HepG2 (cell line): Measurements from ENCODE around the gene FBLIM1. TPM values are rescaled to one million over a fixed set of nuclear protein-coding genes. Genes with fewer than 3 reads are reported as not detected.

Experiments used
- ATAC-seq: fragments of 200-7000 bp; cut with Tn5 transposase; 3 replicates; pipeline ENCODE4 v1.9.1; 2020; ENCODE audit warnings: mild to moderate bottlenecking, moderate library complexity
- BruUV-seq: library from RNA; stranded (reverse); fragments of 400-500 nt; replicated peaks from 2 replicates; lab custom pipeline; 2021; lab: Mats Ljungman, UMichigan
- CTCF ChIA-PET: fragments of 300-600 bp; formaldehyde crosslinking; extraction: SDS; loops from one replicate; lab custom pipeline; 2021; ENCODE audit warnings: low total read pairs, inconsistent platforms, low intra/inter-chr PET ratio; lab: Yijun Ruan, JAX
- POLR2A ChIA-PET: fragments of 350-600 bp; sonication (Branson Sonifier 250); formaldehyde crosslinking; loops from one replicate; lab custom pipeline; 2020; ENCODE audit warnings: antibody characterized with exemption, inconsistent platforms; lab: Yijun Ruan, JAX
- DNase-seq: peaks from one replicate; pipeline ENCODE4 v3.0.0-alpha.2; 2015; ENCODE audit warnings: low spot score
- FAIRE-seq: peaks from 3 replicates; lab custom pipeline; 2011; peaks lifted over from hg19 to GRCh38; lab: Jason Lieb, UNC
- H2AFZ ChIP-seq: one replicate; pipeline ENCODE4 v1.6.1; 2011; ENCODE audit warnings: low read length, inconsistent platforms
- H3K27ac ChIP-seq: fragments of 300-600 bp; 3 replicates; pipeline ENCODE4 v1.8.0; 2011; ENCODE audit warnings: mixed run types, mild to moderate bottlenecking, mixed read lengths, low read length, inconsistent platforms; ENCODE audit not compliant: insufficient read depth; ENCODE audit errors: extremely low read length
- H3K27me3 ChIP-seq, 2 experiments: fragments of 200-600 bp in 1 of 2; 2 replicates in 1 of 2; 3 replicates in 1 of 2; pipeline versions ENCODE4 v1.6.0 to v1.8.0; 2011; ENCODE audit warnings: low read length in 2 of 2, mild to moderate bottlenecking in 2 of 2, moderate library complexity in 2 of 2, inconsistent platforms in 1 of 2; ENCODE audit not compliant: insufficient read depth in 2 of 2, control insufficient read depth in 1 of 2
- H3K36me3 ChIP-seq, 2 experiments: fragments of 200-600 bp in 1 of 2; replicated peaks in 1 of 2; 2 replicates in 1 of 2; 3 replicates in 1 of 2; pipeline versions ENCODE4 v1.5.1 to v1.8.0; 2011; ENCODE audit warnings: low read length in 2 of 2, inconsistent platforms in 1 of 2; ENCODE audit not compliant: insufficient read depth in 2 of 2, control insufficient read depth in 1 of 2
- H3K4me1 ChIP-seq: 2 replicates; pipeline ENCODE4 v1.5.1; 2012; ENCODE audit warnings: low read length, inconsistent platforms; ENCODE audit not compliant: insufficient read depth
- H3K4me2 ChIP-seq: 2 replicates; pipeline ENCODE4 v1.6.0; 2011; ENCODE audit warnings: low read depth, low read length, inconsistent platforms
- H3K4me3 ChIP-seq, 3 experiments: fragments of 200-600 bp in 1 of 3; sonication (generic), shearing (Covaris generic) in 1 of 3; replicated peaks in 1 of 3; 2 replicates each; pipeline ENCODE4 v1.5.1; 2011 to 2016; ENCODE audit warnings: low read length in 3 of 3, inconsistent platforms in 2 of 3, low read depth in 2 of 3, mild to moderate bottlenecking in 2 of 3, control low read depth in 1 of 3, mixed read lengths in 1 of 3; ENCODE audit not compliant: insufficient read depth in 1 of 3
- H3K79me2 ChIP-seq: one replicate; pipeline ENCODE4 v1.6.1; 2011; ENCODE audit warnings: low read length, inconsistent platforms; ENCODE audit not compliant: insufficient read depth
- H3K9ac ChIP-seq: 2 replicates; pipeline ENCODE4 v1.6.0; 2011; ENCODE audit warnings: mild to moderate bottlenecking, low read depth, low read length, inconsistent platforms; ENCODE audit not compliant: insufficient read depth
- H3K9me3 ChIP-seq: 2 replicates; pipeline ENCODE4 v1.5.1; 2012; ENCODE audit warnings: mild to moderate bottlenecking, low read length
- H4K20me1 ChIP-seq: 2 replicates; pipeline ENCODE4 v1.6.0; 2011; ENCODE audit warnings: inconsistent platforms, mild to moderate bottlenecking, low read length, moderate library complexity; ENCODE audit not compliant: insufficient read depth
- CEBPG ChIP-seq: IDR thresholded peaks from 2 replicates; pipeline ENCODE4 v1.6.1; 2016
- ELF1 ChIP-seq: sonication (generic); formaldehyde crosslinking; IDR thresholded peaks from 2 replicates; pipeline ENCODE4 v1.4.0; 2020; ENCODE audit warnings: missing genetic modification reagents
- HNF4G ChIP-seq, 2 experiments: sonication (generic) in 1 of 2; formaldehyde crosslinking in 1 of 2; IDR thresholded peaks; 2 replicates each; pipeline versions ENCODE4 v1.4.0 to v1.6.1; 2011 to 2020; ENCODE audit warnings: borderline replicate concordance in 2 of 2, low read depth in 2 of 2, mild to moderate bottlenecking in 2 of 2, low read length in 1 of 2, missing genetic modification reagents in 1 of 2, moderate library complexity in 1 of 2
- NCOA5 ChIP-seq: sonication (generic); formaldehyde crosslinking; IDR thresholded peaks from 2 replicates; pipeline ENCODE4 v1.4.0; 2020; ENCODE audit warnings: missing genetic modification reagents
- SP5 ChIP-seq: IDR thresholded peaks from 2 replicates; pipeline ENCODE4 v1.6.1; 2016; ENCODE audit warnings: low read depth, borderline replicate concordance
- ZHX2 ChIP-seq, 2 experiments: sonication (generic) in 1 of 2; formaldehyde crosslinking in 1 of 2; IDR thresholded peaks; 2 replicates each; pipeline versions ENCODE4 v1.6.1 to v1.9.0; 2014 to 2022; ENCODE audit warnings: antibody characterized with exemption in 1 of 2, borderline replicate concordance in 1 of 2, inconsistent platforms in 1 of 2, low read depth in 1 of 2, missing genetic modification reagents in 1 of 2
- ZNF550 ChIP-seq: sonication (generic); formaldehyde crosslinking; IDR thresholded peaks from 2 replicates; pipeline ENCODE4 v1.4.0; 2020; ENCODE audit warnings: mild to moderate bottlenecking, missing genetic modification reagents, borderline replicate concordance
- ZNF570 ChIP-seq: sonication (generic); formaldehyde crosslinking; IDR thresholded peaks from 2 replicates; pipeline ENCODE4 v1.4.0; 2020; ENCODE audit warnings: mild to moderate bottlenecking, missing genetic modification reagents, borderline replicate concordance
- WGBS: methylation state at CpG from one replicate; pipeline ENCODE4 v1.1.6; 2017; ENCODE audit warnings: low lambda C conversion rate; 5-methylcytosine and 5-hydroxymethylcytosine counted together
- in situ Hi-C: cut with HindIII; loops from 2 replicates; pipeline ENCODE4 v1.10.0; 2017; ENCODE audit warnings: low pct_unique_long_range_greater_than_20kb; ENCODE audit not compliant: extremely low pct_ligation_motif_present
- intact Hi-C: fragments of 100-400 bp; cut with micrococcal nuclease; formaldehyde crosslinking; loops from one replicate; pipeline ENCODE4 v1.10.0; 2022; ENCODE audit not compliant: unreplicated experiment
- polyA plus RNA-seq, 8 experiments: library from polyadenylated mRNA; depleted of rRNA in 3 of 8; stranded (reverse) in 7 of 8; unstranded in 1 of 8; fragments of >200 nt; fragmentation: Illumina TruSeq in 4 of 8; extraction: Trizol in 4 of 8; gene quantifications; 2 replicates each; pipeline versions ENCODE4 v1.2.1 to v1.2.3, GENCODE V29; 2011 to 2016; ENCODE audit warnings: low read depth in 4 of 8, missing spikeins in 1 of 8, mixed read lengths in 1 of 8; ENCODE audit not compliant: insufficient read depth in 1 of 8
- total RNA-seq, 5 experiments: library from RNA; depleted of rRNA; stranded (reverse); fragments of >200 nt; fragmentation: Illumina TruSeq; extraction: Trizol; gene quantifications; 2 replicates each; pipeline ENCODE4 v1.2.3, GENCODE V29; 2016; ENCODE audit warnings: low read depth in 1 of 5
- TF ChIP-seq, protein P1 (sequence below): sonication (generic); formaldehyde crosslinking; IDR thresholded peaks from 2 replicates; pipeline ENCODE4 v1.4.0; 2020; ENCODE audit warnings: missing genetic modification reagents

Gene FBLIM1
- total and polyA plus RNA-seq, 2 of the 13 experiments (the other 11 are each of a cell fraction or from before 2014, with no cell fraction given) = 10.6 to 23.0 TPM

DNA sequence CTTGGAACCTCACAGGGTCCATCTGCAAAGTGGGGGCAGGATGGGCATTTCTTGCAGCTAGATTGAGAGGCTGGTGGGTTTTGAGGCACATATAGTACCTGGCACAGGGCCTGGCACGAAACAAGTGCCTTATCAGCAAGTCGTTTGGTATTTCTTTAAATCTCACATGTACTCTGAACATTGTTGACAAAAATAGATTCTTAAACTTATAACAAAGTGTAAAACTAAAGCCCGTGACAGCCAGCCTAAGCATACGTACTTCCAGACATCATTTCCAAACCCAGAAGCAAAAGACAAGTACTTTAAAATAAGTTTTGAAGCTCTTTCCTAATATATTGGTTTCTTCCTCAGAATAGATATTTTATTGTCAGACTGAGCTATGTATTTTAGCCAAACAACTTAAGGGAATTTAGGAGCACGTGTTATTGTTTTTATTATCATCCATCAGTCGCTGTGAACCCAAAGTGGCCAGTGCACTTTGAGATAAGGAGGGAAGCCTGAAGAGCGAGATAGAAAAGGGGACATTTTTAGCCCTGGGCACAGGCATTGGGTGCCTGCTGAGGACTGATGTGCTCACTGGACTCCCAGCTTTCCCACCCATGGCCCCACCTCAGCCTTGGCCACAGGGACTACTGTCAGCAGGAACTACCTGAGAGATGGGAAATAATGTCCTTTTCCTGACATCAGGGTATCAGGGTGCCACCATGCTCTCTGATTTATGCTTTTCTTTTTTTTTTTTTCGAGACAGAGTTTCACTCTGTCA lies 3.0 kb downstream of the FBLIM1 start:
- in situ Hi-C loops = no loop called here
- H3K4me3 ChIP-seq = no peak overlapping the region
- no peak for FAIRE-seq
- ATAC-seq = no peak
- H3K36me3 ChIP-seq = no peaks in the 10 kb centered on the region; a peak in 1 of 5 replicates
- peaks cover 0 to 9% of the 10 kb centered on the region in 2 experiments; a peak in 1 of 5 replicates for H3K27me3 ChIP-seq
- H3K27ac ChIP-seq = no peak overlapping the region
- POLR2A ChIA-PET = no interaction called here
- peaks cover 50% of the 10 kb centered on the region for H3K4me1 ChIP-seq
- H3K4me2 ChIP-seq = no peak overlapping the region
- intact Hi-C loops = no loop called here
- TF ChIP-seq ZNF550 (CRISPR knock-in tag) (no peak), ZNF570 (no peak), NCOA5 (CRISPR knock-in tag) (no peak), ELF1 (CRISPR knock-in tag) (no peak), CEBPG (CRISPR knock-in tag) (no peak)
- TF ChIP-seq, protein P1, sequence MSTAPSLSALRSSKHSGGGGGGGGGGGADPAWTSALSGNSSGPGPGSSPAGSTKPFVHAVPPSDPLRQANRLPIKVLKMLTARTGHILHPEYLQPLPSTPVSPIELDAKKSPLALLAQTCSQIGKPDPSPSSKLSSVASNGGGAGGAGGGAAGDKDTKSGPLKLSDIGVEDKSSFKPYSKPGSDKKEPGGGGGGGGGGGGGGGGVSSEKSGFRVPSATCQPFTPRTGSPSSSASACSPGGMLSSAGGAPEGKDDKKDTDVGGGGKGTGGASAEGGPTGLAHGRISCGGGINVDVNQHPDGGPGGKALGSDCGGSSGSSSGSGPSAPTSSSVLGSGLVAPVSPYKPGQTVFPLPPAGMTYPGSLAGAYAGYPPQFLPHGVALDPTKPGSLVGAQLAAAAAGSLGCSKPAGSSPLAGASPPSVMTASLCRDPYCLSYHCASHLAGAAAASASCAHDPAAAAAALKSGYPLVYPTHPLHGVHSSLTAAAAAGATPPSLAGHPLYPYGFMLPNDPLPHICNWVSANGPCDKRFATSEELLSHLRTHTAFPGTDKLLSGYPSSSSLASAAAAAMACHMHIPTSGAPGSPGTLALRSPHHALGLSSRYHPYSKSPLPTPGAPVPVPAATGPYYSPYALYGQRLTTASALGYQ (CRISPR knock-in tag) = no peak
- no peak overlapping the region for H2AFZ ChIP-seq
- 85% methylated on average over 8 of the region's 8 CpGs for WGBS
- H4K20me1 ChIP-seq = no peaks in the 10 kb centered on the region
- H3K79me2 ChIP-seq = peaks cover 2% of the 10 kb centered on the region
- H3K9ac ChIP-seq = no peak overlapping the region
- H3K9me3 ChIP-seq = no peaks in the 10 kb centered on the region
- BruUV-seq = no TSS peak
- DNase-seq = no peak
- CTCF ChIA-PET = no interaction called here

GRCh38 chr1:15762546-15762945 lies 4.0 kb downstream of the FBLIM1 start:
- in situ Hi-C loops (no loop called here), intact Hi-C loops (no loop called here)
- Histone ChIP-seq H3K9me3 (no peaks in the 10 kb centered on the region), H2AFZ (no peak overlapping the region), H3K79me2 (peaks cover 2% of the 10 kb centered on the region), H3K4me1 (peaks cover 40% of the 10 kb centered on the region), H3K4me3 (no peak overlapping the region), H4K20me1 (no peaks in the 10 kb centered on the region), H3K36me3 (peaks cover 0 to under 1% of the 10 kb centered on the region in 2 experiments; a peak in 1 of 5 replicates), H3K9ac (no peak overlapping the region), H3K4me2 (no peak overlapping the region), H3K27me3 (peaks cover 0 to 9% of the 10 kb centered on the region in 2 experiments; a peak in 1 of 5 replicates), H3K27ac (no peak overlapping the region)
- 84% methylated on average over 9 of the region's 10 CpGs for WGBS
- POLR2A ChIA-PET = no interaction called here
- no TSS peak for BruUV-seq
- CTCF ChIA-PET = no interaction called here
- DNase-seq = no peak
- no peak for FAIRE-seq
- no peak for ATAC-seq
- TF ChIP-seq ZHX2 (IDR thresholded peaks at IDR 0.05; ENCODE audit: low read depth) = no peak
- TF ChIP-seq ZHX2 (CRISPR knock-in tag; IDR thresholded peaks at IDR 0.05; ENCODE audit: borderline replicate concordance) = no peak
- no peak for TF ChIP-seq HNF4G (IDR thresholded peaks at IDR 0.05; ENCODE audit: borderline replicate concordance, low read depth, low read length)
- TF ChIP-seq HNF4G (CRISPR knock-in tag; IDR thresholded peaks at IDR 0.05; ENCODE audit: borderline replicate concordance, low read depth) = no peak
- TF ChIP-seq SP5 (CRISPR knock-in tag) = no peak
